NCI-H187 treated with DMSO at 0.1 percent for 48 hours (cell line): Measurements from ENCODE around the gene NTRK1.

Experiments used
- DNase-seq: peaks from one replicate; lab custom pipeline; 2025; lab: John Stamatoyannopoulos, UW

The NTRK1 gene

DNA sequence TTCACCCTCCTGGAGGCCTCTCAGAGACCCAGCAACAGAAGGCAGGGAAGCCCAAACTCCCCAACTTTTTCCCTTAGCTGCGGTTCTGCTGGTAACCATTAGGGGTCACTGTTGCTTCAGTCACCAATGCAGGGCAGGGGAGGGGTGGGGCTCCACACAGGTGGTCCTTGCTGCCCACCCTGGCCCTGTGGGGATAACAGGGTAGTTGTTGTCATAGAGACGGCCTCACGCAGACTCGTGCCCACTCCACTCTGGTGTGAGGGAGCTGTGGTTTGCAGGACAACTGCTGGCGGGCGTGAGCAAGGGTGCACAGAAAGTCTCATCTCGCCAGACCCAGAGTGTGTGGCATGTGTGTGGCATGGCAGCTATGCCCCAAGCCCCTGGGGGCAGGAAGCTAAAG lies 21.7 kb upstream of the NTRK1 start:
- no peak for DNase-seq

DNA sequence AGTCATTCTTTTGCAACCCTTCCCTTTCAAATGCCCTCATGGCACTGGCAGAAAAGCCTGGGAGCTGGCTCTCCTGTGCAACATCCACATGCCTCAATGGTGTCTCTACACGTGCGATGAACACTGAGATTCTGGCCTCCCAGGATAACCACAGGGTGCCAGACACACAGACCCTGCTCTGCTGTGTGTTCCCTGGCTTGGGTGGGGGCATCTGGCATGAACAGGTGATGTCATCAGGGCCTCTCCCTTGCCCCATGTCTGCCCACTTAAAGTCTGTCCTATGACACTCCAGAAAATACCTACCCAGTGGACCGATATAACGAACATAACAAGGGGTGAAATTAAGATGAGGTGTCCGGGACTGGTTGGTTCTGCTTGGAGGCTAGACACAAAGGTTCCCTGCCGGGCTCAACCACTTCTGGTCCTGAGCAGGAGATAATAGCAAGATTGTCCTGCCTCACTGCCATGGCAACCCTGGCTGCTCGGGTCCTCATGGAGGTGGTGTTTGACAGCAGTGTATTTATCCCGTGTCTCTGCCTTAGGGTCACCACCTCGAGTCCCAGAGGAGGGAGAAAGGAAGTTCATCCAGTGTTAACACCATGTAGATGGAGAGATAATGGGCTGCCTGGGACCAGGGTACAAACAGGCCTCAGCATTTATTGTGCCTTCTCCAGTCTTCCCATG lies 21.1 kb upstream of the NTRK1 start:
- DNase-seq, result peak; percentile 62

GRCh38 chr1:156840186-156840897 lies 20.3 kb upstream of the NTRK1 start:
- DNase-seq, result no peak

DNA sequence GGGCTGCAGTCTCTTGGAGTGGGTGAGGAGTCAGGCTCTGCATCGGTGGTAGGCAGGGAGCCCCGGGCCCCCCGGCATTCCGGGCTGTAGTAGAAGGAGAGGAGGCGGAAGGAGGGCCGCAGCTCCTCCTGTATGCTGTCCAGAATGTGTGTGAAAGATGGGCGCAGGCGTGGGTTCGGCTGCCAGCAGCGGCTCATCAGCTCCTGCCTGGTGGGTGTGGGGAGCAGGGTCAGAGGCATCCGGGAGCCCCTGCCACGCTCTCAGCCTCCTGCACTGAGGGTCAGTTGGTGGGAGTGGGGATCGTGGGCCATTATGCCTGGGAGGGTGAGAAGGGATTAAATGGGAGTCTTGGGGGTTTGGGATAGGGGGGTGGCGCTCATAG lies 19.8 kb upstream of the NTRK1 start:
- no peak for DNase-seq

- DNase-seq, result no peak
These were observed 19.3 kb upstream of the NTRK1 start for GRCh38 chr1:156841295-156841855.

DNA sequence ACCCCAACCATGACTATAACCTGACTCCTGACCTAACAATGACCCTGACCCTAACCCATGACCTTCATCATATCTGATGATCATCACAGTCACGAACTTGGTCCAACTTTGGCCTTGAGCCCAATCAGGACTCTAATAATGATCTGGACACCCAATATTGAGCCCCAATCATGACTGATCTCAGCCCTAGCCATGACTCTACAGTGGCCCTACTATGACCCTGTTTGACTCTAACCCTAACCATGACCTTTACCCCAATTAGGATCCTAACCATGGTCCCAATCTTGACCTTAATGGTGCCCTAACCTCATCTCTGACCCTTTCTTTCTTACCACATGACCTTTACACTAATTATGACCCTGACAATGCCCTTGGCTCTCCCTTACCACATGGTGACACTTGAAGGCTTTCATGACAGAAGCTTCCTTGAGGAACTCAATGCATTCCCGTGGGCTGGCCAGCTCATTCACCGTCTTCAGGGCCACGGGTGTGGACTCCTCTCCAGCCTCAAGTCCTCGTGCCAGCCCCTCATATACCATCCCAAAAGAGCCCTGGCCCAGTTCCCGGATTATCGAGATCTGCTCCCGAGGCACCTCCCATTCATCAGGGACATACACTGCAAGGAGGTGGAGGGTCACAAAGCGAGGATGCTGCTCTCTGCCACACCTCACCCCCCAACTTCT lies 17.9 kb upstream of the NTRK1 start:
- no peak for DNase-seq

- no peak for DNase-seq
These were observed 16.6 kb upstream of the NTRK1 start for GRCh38 chr1:156844102-156844501.

- no peak for DNase-seq
These were observed 16.0 kb upstream of the NTRK1 start for GRCh38 chr1:156844638-156845037.

DNA sequence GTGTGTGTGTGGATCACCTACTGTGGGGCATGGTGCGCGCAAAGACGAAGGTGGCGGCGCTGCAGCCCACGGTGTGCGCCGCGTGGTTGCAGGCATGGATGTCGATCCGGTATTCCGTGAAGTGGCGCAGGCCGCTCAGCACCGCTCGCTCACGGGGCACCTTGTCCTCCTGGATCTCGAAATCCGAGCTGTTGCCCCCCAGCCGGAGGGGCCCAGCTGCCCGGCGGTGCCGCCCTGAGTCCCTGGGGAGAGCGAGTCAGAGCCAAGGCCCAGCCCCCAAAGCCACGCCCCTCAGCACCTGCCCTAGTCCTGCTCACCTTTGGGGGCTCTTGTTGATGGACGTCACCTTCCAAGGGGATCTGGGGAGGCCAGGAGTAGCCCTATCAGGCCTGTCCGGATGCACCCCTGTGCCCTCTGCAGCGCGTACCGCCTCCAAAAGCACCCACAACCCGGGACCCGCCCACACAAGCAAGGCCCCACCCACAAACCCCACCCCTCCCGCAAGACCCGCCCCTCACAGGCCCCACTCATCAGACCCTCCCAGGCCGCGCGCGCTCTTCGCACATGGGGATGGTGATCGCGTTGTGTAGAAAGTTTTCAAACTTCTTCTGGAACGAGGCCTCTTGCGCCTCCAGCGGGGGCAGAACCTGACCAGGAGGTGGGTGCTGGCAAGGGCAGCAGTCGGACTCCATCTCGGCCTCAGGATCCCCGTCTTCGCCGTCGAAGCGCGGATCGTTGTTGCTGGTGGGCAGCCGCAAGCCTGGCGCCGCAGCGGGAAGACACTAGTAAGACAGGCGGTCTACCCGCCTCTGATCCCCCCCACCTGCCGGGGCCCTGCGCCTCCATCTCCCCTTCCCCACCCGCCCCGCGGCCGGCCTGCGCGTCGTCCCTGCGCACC lies 15.4 kb upstream of the NTRK1 start:
- no peak for DNase-seq

GRCh38 chr1:156845953-156846545 lies 14.6 kb upstream of the NTRK1 start:
- DNase-seq, result no peak

- DNase-seq, result no peak
These were observed 14.0 kb upstream of the NTRK1 start for GRCh38 chr1:156846643-156847042.

GRCh38 chr1:156847591-156848460 lies 12.8 kb upstream of the NTRK1 start:
- no peak for DNase-seq

DNA sequence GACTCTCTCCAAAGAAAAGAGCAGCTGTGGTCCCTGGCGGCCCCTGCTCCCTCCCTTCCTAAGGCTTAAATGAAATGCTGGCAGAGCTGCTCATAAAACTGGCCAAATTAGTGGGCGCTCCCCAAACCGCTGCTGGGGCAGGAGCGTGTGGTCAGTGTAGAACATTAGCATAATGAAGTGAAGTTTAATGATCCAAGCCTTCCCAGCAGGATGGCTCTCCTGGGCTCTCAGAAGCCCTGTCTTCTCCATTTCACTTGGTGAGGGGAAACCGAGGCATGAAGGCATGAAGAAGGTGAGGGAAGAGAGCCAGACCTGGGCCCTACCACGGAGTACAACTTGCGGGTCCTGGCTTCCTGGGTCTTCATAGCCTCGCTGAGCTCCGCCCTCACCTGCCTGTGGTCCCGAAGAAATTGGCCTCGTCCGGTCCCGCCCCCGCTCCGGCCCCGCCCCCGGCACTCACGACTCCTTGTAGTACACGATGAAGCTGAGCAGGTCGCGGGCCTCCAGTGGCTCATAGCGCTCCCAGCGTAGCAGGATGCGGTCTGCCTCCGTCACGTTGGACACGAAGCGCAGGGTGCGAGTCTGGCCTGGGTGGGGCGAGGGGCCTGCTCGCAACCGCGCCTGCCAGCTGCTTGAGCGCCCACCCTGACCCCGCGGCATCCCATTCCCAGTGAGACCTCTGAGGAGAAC lies 12.1 kb upstream of the NTRK1 start:
- DNase-seq, result no peak

GRCh38 chr1:156849151-156849496 lies 11.5 kb upstream of the NTRK1 start:
- no peak for DNase-seq

- DNase-seq, result no peak
These were observed 8.8 kb upstream of the NTRK1 start for GRCh38 chr1:156851779-156852417.

DNA sequence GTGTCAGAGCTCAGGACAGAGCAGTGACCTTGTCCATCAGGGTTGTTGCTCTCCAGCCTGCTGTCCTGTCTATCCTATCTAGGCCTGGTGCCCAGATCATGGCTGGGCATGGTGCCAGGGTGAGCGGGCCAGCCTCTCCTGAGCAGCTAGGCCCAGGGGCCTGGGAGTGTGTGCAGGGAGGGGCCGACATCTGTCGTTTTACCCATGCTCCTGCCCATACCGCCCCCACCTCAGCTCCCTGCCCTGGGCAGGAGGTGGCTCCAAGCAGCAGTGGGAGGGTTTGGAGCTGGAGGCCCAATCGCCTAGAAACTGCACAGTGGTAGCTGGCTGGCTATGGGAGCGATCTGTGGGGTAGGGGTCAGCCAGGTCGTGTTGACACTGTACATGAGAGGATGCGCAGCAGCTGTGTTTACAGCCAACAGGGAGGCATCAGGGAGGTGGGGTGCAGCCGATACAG lies 8.2 kb upstream of the NTRK1 start:
- peak; percentile 96 for DNase-seq

DNA sequence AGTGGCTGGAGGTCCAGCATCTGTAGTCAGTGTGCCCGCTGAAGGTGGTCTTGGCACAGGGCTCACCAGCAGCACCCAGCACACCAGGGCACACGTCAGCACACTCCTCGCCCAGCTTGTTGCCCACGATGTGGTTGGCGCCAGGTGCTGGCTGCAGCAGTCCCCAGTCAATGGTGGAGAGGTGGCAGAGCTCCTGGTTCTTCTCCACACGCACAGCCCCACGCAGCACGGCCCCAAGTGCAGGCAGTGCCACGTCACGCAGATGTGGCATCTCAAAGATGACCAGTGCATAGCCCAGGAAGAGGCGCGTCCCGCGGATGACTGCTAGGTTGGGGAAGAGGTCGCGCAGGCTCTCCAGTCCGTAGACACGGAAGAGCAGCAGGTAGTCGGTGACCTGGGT lies 6.9 kb upstream of the NTRK1 start:
- no peak for DNase-seq

DNA sequence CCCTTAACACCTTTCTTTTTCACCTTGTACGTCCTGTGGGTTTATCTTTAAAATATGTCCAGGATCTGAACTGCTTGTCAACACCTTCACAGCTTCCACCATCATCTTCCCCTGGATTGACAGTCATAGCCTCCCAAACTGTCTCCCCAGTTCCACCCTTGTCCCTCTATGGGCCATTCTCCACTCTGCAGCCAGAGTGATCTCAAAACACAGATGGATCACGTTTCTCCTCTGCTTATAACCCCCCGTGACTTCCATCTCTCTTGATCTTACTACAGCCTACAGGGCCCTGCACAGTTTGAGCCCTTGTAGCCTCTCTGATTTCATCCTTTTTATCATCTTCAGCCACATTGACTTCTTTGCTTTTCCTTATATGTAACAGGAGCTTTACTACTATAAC lies 6.0 kb upstream of the NTRK1 start:
- no peak for DNase-seq

DNA sequence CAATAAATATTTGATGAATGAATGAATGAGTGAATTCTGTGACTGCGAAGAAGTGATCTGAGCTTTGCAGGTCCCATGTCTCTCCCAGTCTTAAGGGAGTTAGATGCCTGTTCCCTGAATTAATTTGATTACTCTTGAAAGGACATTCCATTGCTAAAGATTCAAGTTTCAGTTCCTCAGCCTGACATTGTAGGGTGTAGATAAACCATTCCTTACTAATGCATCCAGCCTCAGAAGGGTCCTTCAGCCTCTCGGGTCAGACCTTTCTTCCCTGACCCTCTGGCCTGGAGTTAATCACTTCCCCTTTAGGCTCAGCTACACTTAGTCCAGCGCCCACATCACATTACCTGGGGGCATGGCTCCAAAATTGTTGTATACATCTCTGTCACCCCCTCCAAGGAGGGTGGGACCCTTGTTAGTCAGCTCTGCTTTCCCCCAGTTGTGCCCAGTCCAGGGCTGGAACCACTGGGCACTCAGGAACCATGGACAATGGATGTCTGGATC lies 4.3 kb upstream of the NTRK1 start:
- DNase-seq, result no peak
